ENCODE data around the gene FBXW12. TPM values are rescaled to one million over a fixed set of nuclear protein-coding genes. Genes with fewer than 3 reads are reported as not detected.

The FBXW12 gene
- total and polyA plus RNA-seq, 2 of the 8 experiments (the other 6 are each of a cell fraction or from before 2014, with no cell fraction given), result 0.35 to 0.85 TPM

GRCh38 chr3:48428088-48428571, 56.1 kb downstream of the FBXW12 start:
- no peak overlapping the region for H3K14ac ChIP-seq (ENCODE audit: insufficient read length)
- peaks cover 7 to 43% (median 22%) of the 10 kb centered on the region in 4 experiments for H3K4me1 ChIP-seq (replicated peaks in 1 of 4; ENCODE audit: control insufficient read depth in 3 of 4, insufficient read depth in 4 of 4, low read length in 3 of 4)
- H3K18ac ChIP-seq (ENCODE audit: extremely low read depth, low read length), result peak overlapping the region; percentile 84
- no peak overlapping the region; the same call in 1 of the 2 replicates for H2BK20ac ChIP-seq (ENCODE audit: low read length)
- H2BK5ac ChIP-seq (ENCODE audit: low read depth, low read length), result peak overlapping the region; percentile 82
- H4K8ac ChIP-seq (ENCODE audit: extremely low read depth, insufficient read depth, low read length), result peak overlapping the region; percentile 74; the same call in 1 of the 2 replicates
- H3K9ac ChIP-seq (replicated peaks in 1 of 4; ENCODE audit: extremely low read depth in 1 of 4, low read depth in 3 of 4, low read length in 3 of 4), result peak overlapping the region in 3 of 4 experiments; percentile 67 to 96 (median 93); a peak in 6 of 7 replicates
- no peaks in the 10 kb centered on the region for H3K9me3 ChIP-seq (ENCODE audit: insufficient read depth in 2 of 2, low read depth in 1 of 2, low read length in 1 of 2)
- peak overlapping the region; percentile 88; the same call in 1 of the 2 replicates for H2BK15ac ChIP-seq (ENCODE audit: low read length)
- H3K23me2 ChIP-seq (ENCODE audit: low read depth, low read length), result peaks cover 13% of the 10 kb centered on the region
- peaks cover 13 to 25% of the 10 kb centered on the region in 2 experiments for H4K20me1 ChIP-seq (replicated peaks in 1 of 2; ENCODE audit: control insufficient read depth in 1 of 2, insufficient read depth in 2 of 2, low read length in 2 of 2)
- DNase-seq (ENCODE audit: low read depth in 1 of 2, low spot score in 2 of 2) (peak in 1 of 2 experiments; percentile 73), FAIRE-seq (no peak)
- peak overlapping the region; percentile 91 to 98 for H3K4me2 ChIP-seq (ENCODE audit: insufficient read depth in 1 of 2, low read depth in 2 of 2, low read length in 2 of 2)
- peak overlapping the region; percentile 90; the same call in 1 of the 2 replicates for H2AK5ac ChIP-seq (ENCODE audit: low read depth, low read length)
- no peak overlapping the region for H3K56ac ChIP-seq (replicated peaks; ENCODE audit: insufficient read length, low read depth, low read length)
- peak overlapping the region; percentile 58 for H3K4ac ChIP-seq (replicated peaks; ENCODE audit: insufficient read length, low read depth, low read length)
- peaks cover 6 to 16% (median 11%) of the 10 kb centered on the region in 4 experiments; a peak in 7 of 8 replicates for H3K36me3 ChIP-seq (ENCODE audit: control insufficient read depth in 2 of 4, insufficient read depth in 4 of 4, low read length in 3 of 4)
- H3K27me3 ChIP-seq (replicated peaks in 1 of 4; ENCODE audit: control insufficient read depth in 3 of 4, extremely low read depth in 1 of 4, insufficient read depth in 3 of 4, low read length in 3 of 4), result no peaks in the 10 kb centered on the region
- H2BK120ac ChIP-seq (replicated peaks; ENCODE audit: low read depth, low read length), result no peak overlapping the region
- peak overlapping the region; percentile 53 for H4K91ac ChIP-seq (replicated peaks; ENCODE audit: insufficient read length, low read length)
- H3K79me1 ChIP-seq (ENCODE audit: low read depth, low read length), result peaks cover 37% of the 10 kb centered on the region
- no peak overlapping the region for H2AFZ ChIP-seq (ENCODE audit: low read length)
- CTCF ChIA-PET (ENCODE audit: partially characterized antibody), result interaction anchor here (0.6 to 5.4 kb wide), 4 partner anchors 8 to 28 kb away, joined by 3 to 34 read pairs (median 20); no protein-coding TSS in a partner anchor
- POLR2A ChIA-PET (ENCODE audit: partially characterized antibody), result interaction anchor here (0.8 to 31.5 kb wide), 27 partner anchors 9 to 239 kb away, joined by 3 to 650 read pairs (median 5); partner anchors contain the start of genes ATRIP, CCDC51, FBXW12 and PFKFB4
- H3K79me2 ChIP-seq (ENCODE audit: control insufficient read depth in 1 of 2, insufficient read depth in 2 of 2, low read length in 2 of 2), result peaks cover 32 to 69% of the 10 kb centered on the region in 2 experiments
- 0 out of 2 replicates have a peak overlapping the region, but pooled peaks have one; percentile 34 for H3K27ac ChIP-seq (ENCODE audit: low read depth, low read length)
- H2BK12ac ChIP-seq (ENCODE audit: low read depth, low read length), result peak overlapping the region; percentile 33; the same call in 1 of the 2 replicates
- no peak overlapping the region for H3K23ac ChIP-seq (ENCODE audit: insufficient read length)
- peak overlapping the region; percentile 66 to 85 (median 76) for H3K4me3 ChIP-seq (ENCODE audit: extremely low read depth in 1 of 4, insufficient read depth in 2 of 4, low read depth in 3 of 4, low read length in 4 of 4)
- WGBS, 2 experiments (ENCODE audit: extremely low coverage in 1 of 2, insufficient coverage in 1 of 2, insufficient read length in 1 of 2, insufficient replicate concordance in 2 of 2, low coverage in 1 of 2, low lambda C conversion rate in 2 of 2, missing lambda C conversion rate in 1 of 2), result 14% methylated on average over 7 of the region's 7 CpGs; no CpG with 5 or more reads in 1 of the 2 experiments
- H4K5ac ChIP-seq (ENCODE audit: insufficient read length, low read depth, low read length), result no peak overlapping the region
- TF ChIP-seq CHD2 (IDR thresholded peaks at IDR 0.05; ENCODE audit: low read length), result no peak
- no peak for TF ChIP-seq POLR2AphosphoS5 (IDR thresholded peaks at IDR 0.05; ENCODE audit: low read depth, low read length)
- TF ChIP-seq CTCF (IDR thresholded peaks at IDR 0.05; ENCODE audit: control extremely low read depth in 1 of 3, insufficient read depth in 1 of 3, low read depth in 1 of 3, low read length in 3 of 3), result no peak
- TF ChIP-seq RXRA (IDR thresholded peaks at IDR 0.05; ENCODE audit: insufficient read depth, low read depth, low read length), result no peak
- TF ChIP-seq E2F6 (IDR thresholded peaks at IDR 0.05), result peak; percentile 33; the same call in 1 of the 2 replicates
- TF ChIP-seq CTBP2 (IDR thresholded peaks at IDR 0.05; ENCODE audit: borderline replicate concordance, insufficient read depth, insufficient read length, low read length), result no peak
- no peak for TF ChIP-seq TCF12 (IDR thresholded peaks at IDR 0.05; ENCODE audit: low read depth, low read length)
- TF ChIP-seq EGR1 (IDR thresholded peaks at IDR 0.05; ENCODE audit: borderline replicate concordance, low read depth, low read length), result no peak

Measured in H1 (cell line).